HG03575 (cell line): Measurements from ENCODE around the gene ACER1.
"Not testable (repeated sequence)": the region's sequence is repeated elsewhere in the genome, so short reads cannot be mapped to it uniquely, and the experiment has no call there.

Experiments
- ATAC-seq: cut with Tn5 transposase; IDR thresholded peaks from one replicate; pipeline ENCODE4 v1.9.1; 2021; ENCODE audit not compliant: unreplicated experiment, insufficient number of reproducible peaks, low FRiP score; ENCODE audit errors: extremely low read depth

ACER1 gene, protein sequence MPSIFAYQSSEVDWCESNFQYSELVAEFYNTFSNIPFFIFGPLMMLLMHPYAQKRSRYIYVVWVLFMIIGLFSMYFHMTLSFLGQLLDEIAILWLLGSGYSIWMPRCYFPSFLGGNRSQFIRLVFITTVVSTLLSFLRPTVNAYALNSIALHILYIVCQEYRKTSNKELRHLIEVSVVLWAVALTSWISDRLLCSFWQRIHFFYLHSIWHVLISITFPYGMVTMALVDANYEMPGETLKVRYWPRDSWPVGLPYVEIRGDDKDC

DNA sequence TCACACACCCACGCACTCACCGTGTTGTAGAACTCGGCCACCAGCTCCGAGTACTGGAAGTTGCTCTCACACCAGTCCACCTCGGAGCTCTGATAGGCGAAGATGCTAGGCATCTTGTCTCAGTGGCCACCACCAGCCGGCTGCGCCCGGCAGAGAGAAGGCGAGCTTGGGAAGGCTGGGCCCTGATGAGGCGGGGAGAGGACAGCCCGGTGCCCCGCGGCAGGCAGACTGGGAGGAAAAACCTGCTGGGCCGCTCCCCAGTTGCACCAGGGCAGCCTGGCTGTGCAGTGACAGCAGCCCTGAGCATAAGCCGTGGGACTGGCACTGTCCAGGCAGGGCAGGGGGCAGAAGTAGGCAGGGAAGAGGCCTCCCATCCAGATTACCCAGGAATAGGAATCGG lies at the start of gene ACER1:
Gene ACER1, minus strand, starts transcription at position 174 of the 400 bp plus-strand sequence. Its CDS starts 61 bp downstream, at position 113.
- ATAC-seq, result no peak

DNA sequence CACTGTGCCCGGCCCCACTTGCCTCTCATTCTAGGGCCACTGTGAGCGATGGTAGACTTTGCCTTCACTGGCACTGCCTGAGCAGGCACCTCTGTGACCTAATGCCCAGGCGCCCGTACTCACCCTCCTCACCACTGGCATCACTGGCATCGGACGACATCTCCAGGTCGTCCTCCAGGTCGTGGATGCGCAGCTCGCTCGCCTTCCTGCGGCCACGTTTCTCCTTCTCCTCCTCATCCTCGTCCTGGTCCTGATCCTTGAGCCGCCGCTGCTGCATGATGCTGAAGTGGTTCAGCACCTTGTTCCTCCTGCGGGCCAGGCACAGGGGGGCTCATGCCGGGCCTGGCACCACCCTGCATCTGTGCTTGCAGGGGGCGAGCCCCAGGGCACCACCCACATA lies 49.8 kb upstream of the ACER1 start:
- ATAC-seq, result no peak

DNA sequence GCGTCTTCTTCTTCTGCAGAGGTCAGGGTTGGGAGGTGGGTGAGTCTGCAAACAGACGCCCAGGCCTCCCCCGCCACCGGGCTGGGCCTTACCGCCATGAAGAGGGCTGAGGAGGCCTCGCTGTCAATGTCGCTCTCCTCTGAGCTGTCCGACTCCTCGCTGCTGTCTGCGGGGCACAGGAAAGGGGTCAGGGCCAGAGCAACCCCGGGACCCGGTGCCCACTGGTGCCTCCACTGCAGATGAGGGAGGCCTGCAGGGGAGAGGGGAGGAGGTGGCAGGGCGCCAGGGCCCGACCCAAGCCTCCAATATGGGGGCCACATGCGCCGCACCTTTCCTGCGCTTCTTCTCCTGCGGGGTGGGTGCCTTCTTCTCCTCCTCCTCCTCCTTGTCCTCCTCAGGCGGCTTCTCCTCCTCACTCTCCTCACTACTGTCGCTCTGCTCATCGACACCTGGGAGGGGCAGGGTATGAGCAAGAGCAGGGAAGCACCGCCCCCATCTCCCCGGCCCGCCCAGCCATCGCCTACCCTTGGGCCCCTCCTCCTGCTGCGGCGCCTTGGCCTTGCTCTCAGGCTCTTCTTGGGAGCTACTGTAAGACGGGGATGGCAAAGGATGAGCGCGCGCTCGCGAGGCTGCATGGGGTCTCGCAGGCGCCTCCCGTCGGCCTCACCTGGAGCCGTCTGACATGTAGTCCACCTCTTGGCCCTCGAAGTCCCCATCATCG lies 47.8 kb upstream of the ACER1 start:
- no peak for ATAC-seq

DNA sequence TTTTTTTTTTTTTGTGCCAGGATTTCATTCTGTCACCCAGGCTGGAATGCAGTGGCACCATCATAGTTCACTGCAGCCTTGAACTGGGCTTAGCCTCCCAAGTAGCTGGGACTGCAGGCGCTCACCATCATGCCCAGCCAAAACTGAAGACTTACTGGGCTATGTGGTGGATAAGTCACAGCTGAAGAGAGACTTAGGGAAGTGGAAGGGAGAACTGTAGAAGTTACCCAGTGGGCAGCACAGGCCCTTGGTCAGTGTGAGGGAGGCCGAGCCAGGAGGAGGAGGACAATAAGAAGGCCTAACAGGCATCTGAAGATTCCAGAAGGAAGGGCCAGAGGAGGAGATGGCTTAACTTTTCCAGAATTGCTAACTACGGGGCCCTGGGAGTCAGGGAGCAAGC lies 46.3 kb upstream of the ACER1 start:
- ATAC-seq, result no peak

DNA sequence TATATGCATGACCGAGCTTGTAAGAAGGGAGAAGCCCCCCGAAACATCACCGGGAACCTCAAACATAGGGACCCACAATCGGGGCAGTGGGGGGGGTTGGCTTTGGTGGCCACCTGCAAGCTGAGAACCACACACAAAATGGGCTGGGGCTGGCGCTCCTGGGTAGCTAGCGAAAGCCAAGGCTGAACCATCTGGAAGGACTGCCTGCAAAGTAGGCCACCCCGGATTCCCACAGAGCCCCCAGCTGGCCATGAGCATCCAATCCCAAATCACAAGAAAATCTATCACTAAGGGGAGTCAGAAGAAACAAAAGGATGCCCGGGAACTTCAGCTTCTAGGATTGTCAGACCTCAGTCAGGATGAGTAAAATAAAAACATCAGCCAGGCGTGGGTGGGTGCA lies 45.1 kb upstream of the ACER1 start:
- ATAC-seq, result no peak

DNA sequence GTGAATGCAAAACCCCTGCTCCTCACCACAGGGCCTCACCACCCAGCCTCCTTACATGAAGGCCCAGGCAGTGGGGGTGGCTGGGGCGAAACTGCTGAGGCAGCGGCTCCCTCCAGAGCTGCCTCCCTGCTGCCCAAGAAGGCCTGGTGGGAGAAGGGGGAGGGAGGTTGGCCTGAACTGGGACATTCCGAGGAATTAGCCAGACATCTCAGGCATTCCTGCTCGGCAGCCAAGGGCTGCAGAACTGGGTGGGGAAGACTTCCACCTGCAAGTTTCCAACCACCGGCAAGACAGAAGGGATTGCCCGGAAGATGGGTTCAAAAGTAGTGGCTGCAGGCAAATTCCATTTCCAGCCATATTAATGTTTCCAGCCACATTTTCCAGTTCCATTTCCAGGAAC lies 44.6 kb upstream of the ACER1 start:
- ATAC-seq, result no peak

DNA sequence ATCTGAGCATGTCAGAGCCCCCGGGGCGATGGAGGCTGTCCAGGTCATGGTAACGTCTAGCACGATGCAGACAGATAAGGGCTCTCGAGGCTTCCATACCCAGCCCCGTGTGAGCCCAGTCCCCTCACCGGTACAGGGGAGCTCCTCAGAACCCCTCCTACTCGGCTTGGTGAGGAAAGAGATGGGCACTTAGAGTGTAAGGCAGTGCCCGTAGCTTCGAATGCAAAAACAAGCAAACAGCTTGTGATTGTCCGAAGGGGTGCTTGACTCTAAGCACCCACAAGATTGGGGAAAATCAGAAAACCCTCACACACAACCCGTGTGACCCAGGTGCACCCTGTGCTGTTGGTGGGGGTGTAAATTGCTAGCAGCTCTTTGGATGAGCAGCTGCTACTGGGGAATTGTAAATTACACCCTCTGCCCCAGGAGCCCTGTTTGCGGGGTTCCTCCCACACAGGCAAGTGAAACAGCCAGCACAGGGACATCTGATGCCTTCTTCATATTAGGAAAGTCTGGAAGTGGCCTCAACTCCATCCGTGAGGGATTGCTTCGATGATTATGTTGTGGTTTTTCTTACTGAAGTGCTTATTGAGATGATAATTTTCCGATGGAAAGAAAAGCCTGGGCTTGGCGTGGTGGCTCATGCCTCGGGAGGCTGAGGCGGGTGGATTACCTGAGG lies 43.2 kb upstream of the ACER1 start:
- ATAC-seq, result no peak

DNA sequence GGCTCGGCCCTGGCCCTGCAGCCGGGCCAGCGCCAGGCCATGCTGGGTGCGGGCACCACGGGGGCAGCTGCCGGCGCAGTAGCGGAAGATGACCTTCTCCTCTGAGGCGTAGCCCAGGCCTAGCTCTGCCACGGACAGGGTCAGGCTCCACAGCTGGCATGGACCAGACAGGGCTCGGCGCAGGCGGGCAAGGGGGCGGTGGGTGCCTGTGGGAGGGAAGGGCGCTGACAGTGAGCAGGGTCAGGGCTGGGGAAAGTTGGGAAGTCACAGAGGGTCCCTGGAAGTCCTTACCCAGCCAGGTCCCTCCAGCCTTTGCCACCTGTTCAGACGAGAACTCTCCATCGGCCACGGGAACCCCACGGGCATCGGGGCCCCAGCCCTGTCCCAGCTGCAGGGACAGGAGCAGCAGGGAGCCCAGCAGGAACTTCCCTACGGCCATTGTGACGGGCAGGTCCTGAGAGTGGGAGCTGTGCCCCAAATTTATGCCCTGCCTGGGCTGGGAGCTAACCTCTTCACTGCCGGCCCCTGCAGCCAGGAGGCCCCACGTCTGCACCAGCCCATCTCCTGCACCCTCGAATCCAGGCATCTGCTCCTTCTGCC lies 42.1 kb upstream of the ACER1 start, which contains the start of gene PSPN:
Gene PSPN, minus strand, starts transcription at position 523 of the 600 bp plus-strand sequence. Its CDS starts 84 bp downstream, at position 439.
- no peak for ATAC-seq

DNA sequence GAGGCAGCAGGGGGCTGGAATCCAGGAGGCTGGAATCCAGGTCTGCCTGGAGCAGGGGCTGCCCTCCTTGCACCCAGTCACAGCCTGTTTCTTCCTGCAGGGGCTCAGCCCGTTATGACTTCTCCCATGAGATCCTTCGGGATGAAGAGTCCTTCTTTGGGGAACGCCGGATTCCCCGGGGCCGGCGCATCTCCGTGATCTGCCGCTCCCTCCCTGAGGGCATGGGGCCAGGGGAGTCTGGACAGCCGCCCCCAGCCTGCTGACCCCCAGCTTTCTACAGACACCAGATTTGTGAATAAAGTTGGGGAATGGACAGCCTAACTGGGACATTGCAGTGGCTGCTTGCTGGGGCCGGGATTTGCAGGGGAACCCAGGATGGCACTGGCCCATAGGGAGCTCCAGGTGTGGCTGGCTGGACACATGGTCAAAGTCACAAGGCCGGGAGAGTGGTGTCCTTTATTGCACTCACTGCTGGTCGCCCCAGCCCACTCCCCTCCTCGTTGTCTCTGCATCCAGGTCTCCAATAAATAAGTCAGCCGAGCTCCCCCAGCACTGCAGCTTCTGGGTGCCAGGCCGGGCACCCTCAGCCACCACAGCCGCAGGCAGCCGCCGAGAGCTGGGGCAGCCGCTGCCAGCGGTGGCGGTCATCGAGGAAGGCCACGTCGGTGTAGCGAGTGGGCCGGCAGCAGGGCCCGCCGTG lies 41.4 kb upstream of the ACER1 start:
- no peak for ATAC-seq

DNA sequence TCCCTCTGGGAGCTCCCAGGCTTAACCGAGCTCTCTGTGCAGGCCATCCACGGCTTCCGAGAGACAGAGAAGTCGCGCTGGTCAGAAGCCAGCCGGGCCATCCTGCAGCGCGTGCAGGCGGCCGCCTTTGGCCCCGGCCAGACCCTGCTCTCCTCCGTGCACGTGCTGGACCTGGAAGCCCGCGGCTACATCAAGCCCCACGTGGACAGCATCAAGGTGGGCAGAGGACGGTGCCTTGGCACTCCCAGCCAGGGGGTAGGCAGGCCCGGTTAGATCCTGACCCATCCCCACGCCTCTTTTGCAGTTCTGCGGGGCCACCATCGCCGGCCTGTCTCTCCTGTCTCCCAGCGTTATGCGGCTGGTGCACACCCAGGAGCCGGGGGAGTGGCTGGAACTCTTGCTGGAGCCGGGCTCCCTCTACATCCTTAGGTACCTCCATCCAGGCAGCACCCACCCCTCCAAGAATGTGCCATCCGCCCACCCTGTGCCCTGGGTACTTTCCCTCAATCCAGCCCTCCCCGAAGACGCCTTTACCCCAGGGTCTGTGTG lies 40.8 kb upstream of the ACER1 start:
- no peak for ATAC-seq

DNA sequence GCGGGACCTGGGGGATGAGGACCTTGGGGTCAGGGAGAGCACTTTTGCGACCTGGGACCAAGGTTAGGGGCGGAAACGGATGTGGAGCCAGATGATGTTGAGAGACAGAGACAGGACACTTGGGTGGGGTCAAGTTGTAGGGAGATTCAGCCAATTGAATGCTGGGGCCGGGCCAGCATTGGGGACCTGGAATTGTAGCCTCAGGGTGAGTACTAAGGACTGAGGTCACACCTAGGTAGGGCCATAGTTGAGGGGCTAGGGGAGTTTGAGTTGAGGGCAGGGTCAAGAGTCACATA lies 40.3 kb upstream of the ACER1 start:
- ATAC-seq, result no peak

DNA sequence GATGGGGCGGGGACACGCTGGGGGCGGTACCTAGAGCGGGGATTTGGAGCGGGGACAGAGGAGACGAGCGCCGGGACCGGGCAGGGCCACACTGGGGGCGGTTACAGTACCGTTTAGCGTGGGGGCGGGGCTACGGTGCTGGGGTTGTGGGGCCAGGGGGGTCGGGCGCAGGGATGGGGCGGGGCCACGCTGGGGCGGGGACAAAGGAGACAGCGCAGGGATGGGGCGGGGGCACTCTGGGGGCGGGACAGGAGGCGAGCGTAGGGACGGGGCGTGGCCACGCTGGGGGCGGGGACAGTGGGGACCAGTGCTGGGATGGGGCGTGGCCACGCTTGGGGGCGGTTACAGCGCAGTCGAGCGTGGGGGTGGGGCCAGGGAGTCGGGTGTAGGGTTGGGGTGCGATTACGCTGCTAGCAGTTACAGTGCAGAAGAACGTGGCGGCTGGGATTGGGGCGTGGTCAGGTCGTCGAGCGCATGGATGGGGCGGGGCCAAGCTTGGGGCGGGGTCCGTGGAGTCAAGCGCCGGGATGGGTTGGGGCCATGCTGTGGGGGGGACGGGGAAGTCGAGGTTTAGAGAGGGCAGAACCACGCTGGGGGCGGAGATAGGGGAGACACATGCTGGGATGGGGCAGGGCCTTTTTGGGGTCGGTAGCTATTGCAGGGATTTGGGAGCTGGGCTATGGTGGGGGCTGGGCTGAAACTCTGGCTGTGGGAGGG lies 39.8 kb upstream of the ACER1 start:
- ATAC-seq, result no peak

DNA sequence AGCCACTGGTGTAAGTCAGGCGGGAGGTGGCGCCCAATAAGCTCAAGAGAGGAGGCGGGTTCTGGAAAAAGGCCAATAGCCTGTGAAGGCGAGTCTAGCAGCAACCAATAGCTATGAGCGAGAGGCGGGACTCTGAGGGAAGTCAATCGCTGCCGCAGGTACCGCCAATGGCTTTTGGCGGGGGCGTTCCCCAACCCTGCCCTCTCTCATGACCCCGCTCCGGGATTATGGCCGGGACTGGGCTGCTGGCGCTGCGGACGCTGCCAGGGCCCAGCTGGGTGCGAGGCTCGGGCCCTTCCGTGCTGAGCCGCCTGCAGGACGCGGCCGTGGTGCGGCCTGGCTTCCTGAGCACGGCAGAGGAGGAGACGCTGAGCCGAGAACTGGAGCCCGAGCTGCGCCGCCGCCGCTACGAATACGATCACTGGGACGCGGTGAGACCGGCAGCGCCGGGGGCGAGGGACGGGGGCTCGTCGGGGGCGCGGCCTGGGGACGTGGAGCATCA lies 39.2 kb upstream of the ACER1 start, which contains the start of gene ALKBH7:
Gene ALKBH7, plus strand, starts transcription at position 201 of the 502 bp plus-strand sequence. Its CDS starts 27 bp downstream, at position 228.
- peak; percentile 40 for ATAC-seq

DNA sequence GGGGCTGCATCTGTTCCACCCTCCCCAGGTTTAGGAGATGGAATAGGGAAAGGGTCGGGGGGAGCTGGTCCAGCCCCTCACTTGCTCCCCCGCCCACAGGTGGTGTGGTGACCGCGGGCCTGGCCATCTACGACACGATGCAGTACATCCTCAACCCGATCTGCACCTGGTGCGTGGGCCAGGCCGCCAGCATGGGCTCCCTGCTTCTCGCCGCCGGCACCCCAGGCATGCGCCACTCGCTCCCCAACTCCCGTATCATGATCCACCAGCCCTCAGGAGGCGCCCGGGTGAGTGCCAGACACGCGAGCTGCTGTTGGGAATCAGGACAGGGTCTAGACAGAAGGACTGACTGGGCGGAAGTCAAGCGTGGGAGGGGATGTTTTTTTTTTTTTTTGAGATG lies 30.9 kb upstream of the ACER1 start:
- no peak for ATAC-seq

DNA sequence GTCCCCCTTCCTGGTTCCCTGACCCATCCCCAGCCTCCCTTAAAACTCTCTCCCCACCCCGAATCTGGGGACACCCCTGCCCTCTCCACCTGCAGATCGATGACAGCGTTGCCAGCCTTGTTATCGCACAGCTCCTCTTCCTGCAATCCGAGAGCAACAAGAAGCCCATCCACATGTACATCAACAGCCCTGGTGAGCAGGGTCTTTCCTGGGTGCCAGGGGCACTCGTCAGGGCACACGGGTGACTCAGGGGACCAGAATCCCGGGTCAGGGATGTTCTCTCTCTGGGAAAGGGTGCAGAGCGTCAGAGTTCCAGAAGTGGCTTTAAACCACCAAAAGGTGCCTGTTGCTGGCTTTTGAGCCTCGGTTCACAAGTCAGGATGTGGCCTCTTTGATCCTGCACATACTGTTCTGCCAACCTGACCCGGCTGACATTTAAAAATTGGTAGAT lies 29.0 kb upstream of the ACER1 start:
- no peak for ATAC-seq

DNA sequence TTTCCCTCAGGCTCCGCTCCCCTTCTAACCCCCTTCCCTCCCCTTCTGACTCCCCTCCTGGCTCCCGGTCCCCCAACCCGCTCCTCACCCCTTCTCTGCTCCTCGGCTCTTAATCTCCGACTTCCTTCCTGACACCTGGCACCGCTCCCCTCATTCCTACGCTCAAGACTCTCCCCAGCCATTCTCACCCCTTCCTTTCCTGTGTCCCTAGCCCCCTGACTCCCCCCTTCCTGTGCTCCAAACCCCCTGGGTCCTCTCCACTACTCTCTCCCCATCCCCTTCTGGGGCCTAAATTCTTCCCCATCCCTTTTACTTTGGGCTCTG lies 28.6 kb upstream of the ACER1 start:
- no peak for ATAC-seq

DNA sequence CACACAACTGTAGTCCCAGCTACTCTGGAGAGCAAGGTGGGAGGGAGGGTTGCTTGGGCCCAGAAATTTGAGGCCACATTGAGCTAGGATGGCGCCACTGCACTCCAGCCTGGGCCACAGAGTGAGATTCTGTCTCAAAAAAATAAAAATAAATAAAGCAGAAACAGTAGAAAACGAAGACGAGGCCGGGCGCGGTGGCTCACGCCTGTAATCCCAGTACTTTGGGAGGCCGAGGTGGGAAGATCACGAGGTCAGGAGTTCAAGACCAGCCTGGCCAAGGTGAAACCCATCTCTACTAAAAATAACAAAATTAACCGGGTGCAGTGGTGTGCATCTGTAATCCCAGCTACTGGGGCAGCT lies 27.4 kb upstream of the ACER1 start:
- ATAC-seq, result not testable (repeated sequence)

DNA sequence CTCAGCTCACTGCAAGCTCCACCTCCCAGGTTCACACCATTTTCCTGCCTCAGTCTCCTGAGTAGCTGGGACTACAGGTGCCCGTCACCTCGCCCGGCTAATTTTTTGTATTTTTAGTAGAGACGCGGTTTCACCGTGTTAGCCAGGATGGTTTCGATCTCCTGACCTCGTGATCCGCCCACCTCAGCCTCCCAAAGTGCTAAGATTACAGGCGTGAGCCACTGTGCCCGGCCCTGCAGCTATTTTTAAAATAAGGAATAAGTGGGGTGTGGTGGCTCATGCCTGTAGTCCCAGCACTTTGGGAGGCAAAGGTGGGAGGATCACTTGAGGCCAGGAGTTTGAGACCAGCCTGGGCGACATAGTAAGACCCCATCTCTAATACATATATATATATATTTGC lies 27.0 kb upstream of the ACER1 start:
- ATAC-seq, result not testable (repeated sequence)
